Spleen (tissue), 11 donors: ENCODE data around the gene CLIP1. TPM values are rescaled to one million over a fixed set of nuclear protein-coding genes. Genes with fewer than 3 reads are reported as not detected.

Source experiments
- DNase-seq: peaks from one replicate; pipeline ENCODE4 v3.0.0-alpha.2; 2020
- H3K27ac ChIP-seq, 8 donors: fragments of 200-600 bp; sonication (generic) in 7 of 8; 1 replicate in 4 of 8; 2 replicates in 4 of 8; pipeline versions ENCODE4 v1.5.0 to v1.8.0; 2016 to 2021; ENCODE audit warnings: inconsistent platforms in 4 of 8, mild to moderate bottlenecking in 4 of 8, moderate library complexity in 1 of 8
- H3K27me3 ChIP-seq, 7 donors: fragments of 200-600 bp; sonication (generic) in 6 of 7; replicated peaks in 1 of 7; 1 replicate in 4 of 7; 2 replicates in 3 of 7; pipeline versions ENCODE4 v1.5.0 to v1.8.0; 2016 to 2021; ENCODE audit warnings: inconsistent platforms in 3 of 7, mild to moderate bottlenecking in 1 of 7
- H3K36me3 ChIP-seq, 6 donors: fragments of 200-600 bp; sonication (generic) in 5 of 6; 1 replicate in 4 of 6; 2 replicates in 2 of 6; pipeline versions ENCODE4 v1.5.0 to v1.8.0; 2016 to 2021; ENCODE audit warnings: inconsistent platforms in 2 of 6
- H3K4me1 ChIP-seq, 6 donors: fragments of 200-600 bp; sonication (generic) in 5 of 6; 1 replicate in 3 of 6; 2 replicates in 3 of 6; pipeline versions ENCODE4 v1.5.0 to v1.8.0; 2016 to 2021; ENCODE audit warnings: inconsistent platforms in 3 of 6
- H3K4me3 ChIP-seq, 8 donors: fragments of 200-600 bp; sonication (generic) in 7 of 8; 1 replicate in 4 of 8; 2 replicates in 4 of 8; pipeline versions ENCODE4 v1.5.0 to v1.8.0; 2016 to 2021; ENCODE audit warnings: inconsistent platforms in 4 of 8, mild to moderate bottlenecking in 4 of 8, moderate library complexity in 2 of 8
- H3K9me3 ChIP-seq, 8 donors: fragments of 200-600 bp; sonication (generic) in 7 of 8; 1 replicate in 4 of 8; 2 replicates in 4 of 8; pipeline versions ENCODE4 v1.5.0 to v1.8.0; 2016 to 2021; ENCODE audit warnings: inconsistent platforms in 4 of 8
- POLR2A ChIP-seq, 3 donors: fragments of 450-650 bp; IDR thresholded peaks; one replicate each; pipeline ENCODE4 v1.5.1; 2017; ENCODE audit warnings: antibody characterized with exemption in 3 of 3, mild to moderate bottlenecking in 1 of 3
- POLR2AphosphoS5 ChIP-seq, 3 donors: sonication (generic); formaldehyde crosslinking; IDR thresholded peaks; one replicate each; pipeline ENCODE4 v1.5.1; 2017; ENCODE audit warnings: antibody characterized with exemption in 3 of 3
- WGBS, 5 donors: extraction: QIAGEN DNeasy Blood & Tissue Kit in 3 of 5; methylation state at CpG; one replicate each; pipeline versions ENCODE4 v1.1.5 to v1.1.7; 2013 to 2018; 5-methylcytosine and 5-hydroxymethylcytosine counted together
- intact Hi-C: fragments of 100-400 bp; cut with DNase I; formaldehyde crosslinking; loops from one replicate; pipeline ENCODE4 v1.15.0; 2023; ENCODE audit warnings: low total_unique reads
- polyA plus RNA-seq, 3 donors: library from polyadenylated mRNA; stranded (reverse); fragments of 200-250 nt; gene quantifications; one replicate each; pipeline ENCODE4 v1.2.1, GENCODE V29; 2013
- total RNA-seq, 7 donors: library from RNA; depleted of rRNA in 3 of 7; stranded (reverse); fragments of >200 nt in 3 of 7; fragmentation: NEBNext Ultra II Directional in 4 of 7; extraction: Animal tissue kit (Norgen Biotek cat#: 25700) in 4 of 7; gene quantifications; one replicate each; pipeline versions ENCODE4 v1.1.0 to v1.2.1, GENCODE V29; 2016 to 2021
- TF ChIP-seq, protein P1 (sequence below), 11 experiments: fragments of 200-600 bp in 7 of 11; fragments of 450-650 bp in 4 of 11; sonication (generic) in 4 of 11; IDR thresholded peaks in 8 of 11; conservative IDR thresholded peaks in 3 of 11; 1 replicate in 7 of 11; 2 replicates in 4 of 11; pipeline versions ENCODE4 v1.4.0 to v1.8.0; 2016 to 2021; ENCODE audit warnings: antibody characterized with exemption in 11 of 11, inconsistent platforms in 4 of 11, mild to moderate bottlenecking in 1 of 11
- donor health status: healthy with polysubstance abuse.
- donor health status: DM: no; HTN: no; CAD: no; lungs with moderate emphysema.
- donor health status: DM: no; HTN: no; CAD: no.
- donor health status: Bipolar disorder and iron deficiency.
- donor health status: healthy.
- donor health status: DM: no; HTN: no; CAD: no.
- donor health status: DM: yes; HTN: yes; CAD: no.

CLIP1 gene
- total and polyA plus RNA-seq, 10 donors = 7.8 to 80.2 (median 57.2) TPM

DNA sequence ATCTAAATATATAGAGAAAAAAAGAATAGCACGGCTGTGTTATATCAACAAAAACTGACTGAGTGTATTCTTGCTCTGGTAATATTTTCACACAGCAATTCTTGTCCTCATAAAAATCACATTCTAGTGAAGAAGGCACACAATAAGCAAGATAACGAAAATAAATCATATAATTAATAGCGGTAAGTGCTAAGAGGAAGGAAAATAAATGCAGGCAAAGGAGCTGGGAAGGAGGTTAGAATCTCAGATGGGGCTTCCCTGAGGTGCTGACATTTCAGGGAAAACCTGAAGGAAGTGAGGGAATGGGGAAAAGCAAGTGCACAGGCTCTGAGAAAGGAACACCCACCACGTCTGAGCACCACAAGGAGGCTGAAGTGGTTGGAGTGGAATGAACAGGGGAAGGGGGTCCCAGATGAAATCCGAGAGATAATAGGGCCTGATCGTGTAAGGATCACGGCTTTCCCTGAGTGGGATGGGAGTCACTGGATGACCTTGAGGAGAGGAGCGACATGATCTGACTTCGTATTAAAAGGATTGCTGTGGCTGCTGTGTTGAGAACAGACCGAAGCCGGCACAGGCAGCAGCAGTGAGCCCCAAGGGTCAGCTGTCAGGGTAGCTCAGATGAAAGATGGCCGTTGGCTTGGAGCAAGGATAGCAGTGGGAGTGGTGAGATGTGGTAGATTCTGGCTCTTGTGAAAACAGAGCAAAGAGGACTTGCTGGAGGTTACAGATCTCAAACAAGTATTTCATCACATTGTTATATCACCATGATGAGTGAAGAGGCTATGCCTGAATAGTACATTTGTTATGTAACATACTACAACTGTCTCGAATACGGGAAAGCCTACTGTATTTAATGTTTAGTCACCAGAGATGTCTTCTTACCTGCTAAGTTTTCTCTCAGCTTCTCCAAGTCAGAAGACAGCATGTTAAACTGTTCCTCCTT is 89.1 kb downstream of the CLIP1 start:
- 90 to 95% (median 92%) methylated on average over 14 of the region's 14 CpGs for WGBS, 5 donors
- intact Hi-C loops = no loop called here
- H3K9me3 ChIP-seq = no peaks in the 10 kb centered on the region
- H3K4me1 ChIP-seq = peaks cover 0 to 7% (median 0%) of the 10 kb centered on the region in 6 donors
- H3K36me3 ChIP-seq = peaks cover 0 to 97% (median 57%) of the 10 kb centered on the region in 6 donors
- H3K4me3 ChIP-seq = no peak overlapping the region
- TF ChIP-seq, protein P1, sequence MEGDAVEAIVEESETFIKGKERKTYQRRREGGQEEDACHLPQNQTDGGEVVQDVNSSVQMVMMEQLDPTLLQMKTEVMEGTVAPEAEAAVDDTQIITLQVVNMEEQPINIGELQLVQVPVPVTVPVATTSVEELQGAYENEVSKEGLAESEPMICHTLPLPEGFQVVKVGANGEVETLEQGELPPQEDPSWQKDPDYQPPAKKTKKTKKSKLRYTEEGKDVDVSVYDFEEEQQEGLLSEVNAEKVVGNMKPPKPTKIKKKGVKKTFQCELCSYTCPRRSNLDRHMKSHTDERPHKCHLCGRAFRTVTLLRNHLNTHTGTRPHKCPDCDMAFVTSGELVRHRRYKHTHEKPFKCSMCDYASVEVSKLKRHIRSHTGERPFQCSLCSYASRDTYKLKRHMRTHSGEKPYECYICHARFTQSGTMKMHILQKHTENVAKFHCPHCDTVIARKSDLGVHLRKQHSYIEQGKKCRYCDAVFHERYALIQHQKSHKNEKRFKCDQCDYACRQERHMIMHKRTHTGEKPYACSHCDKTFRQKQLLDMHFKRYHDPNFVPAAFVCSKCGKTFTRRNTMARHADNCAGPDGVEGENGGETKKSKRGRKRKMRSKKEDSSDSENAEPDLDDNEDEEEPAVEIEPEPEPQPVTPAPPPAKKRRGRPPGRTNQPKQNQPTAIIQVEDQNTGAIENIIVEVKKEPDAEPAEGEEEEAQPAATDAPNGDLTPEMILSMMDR (IDR thresholded peaks at IDR 0.05 in 8 of 11, conservative IDR thresholded peaks at IDR 0.05 in 3 of 11) = no peak
- TF ChIP-seq POLR2AphosphoS5 (IDR thresholded peaks at IDR 0.05) (no peak), POLR2A (IDR thresholded peaks at IDR 0.05) (no peak)
- H3K27me3 ChIP-seq = no peaks in the 10 kb centered on the region
- no peak for DNase-seq
- H3K27ac ChIP-seq = no peak overlapping the region

DNA sequence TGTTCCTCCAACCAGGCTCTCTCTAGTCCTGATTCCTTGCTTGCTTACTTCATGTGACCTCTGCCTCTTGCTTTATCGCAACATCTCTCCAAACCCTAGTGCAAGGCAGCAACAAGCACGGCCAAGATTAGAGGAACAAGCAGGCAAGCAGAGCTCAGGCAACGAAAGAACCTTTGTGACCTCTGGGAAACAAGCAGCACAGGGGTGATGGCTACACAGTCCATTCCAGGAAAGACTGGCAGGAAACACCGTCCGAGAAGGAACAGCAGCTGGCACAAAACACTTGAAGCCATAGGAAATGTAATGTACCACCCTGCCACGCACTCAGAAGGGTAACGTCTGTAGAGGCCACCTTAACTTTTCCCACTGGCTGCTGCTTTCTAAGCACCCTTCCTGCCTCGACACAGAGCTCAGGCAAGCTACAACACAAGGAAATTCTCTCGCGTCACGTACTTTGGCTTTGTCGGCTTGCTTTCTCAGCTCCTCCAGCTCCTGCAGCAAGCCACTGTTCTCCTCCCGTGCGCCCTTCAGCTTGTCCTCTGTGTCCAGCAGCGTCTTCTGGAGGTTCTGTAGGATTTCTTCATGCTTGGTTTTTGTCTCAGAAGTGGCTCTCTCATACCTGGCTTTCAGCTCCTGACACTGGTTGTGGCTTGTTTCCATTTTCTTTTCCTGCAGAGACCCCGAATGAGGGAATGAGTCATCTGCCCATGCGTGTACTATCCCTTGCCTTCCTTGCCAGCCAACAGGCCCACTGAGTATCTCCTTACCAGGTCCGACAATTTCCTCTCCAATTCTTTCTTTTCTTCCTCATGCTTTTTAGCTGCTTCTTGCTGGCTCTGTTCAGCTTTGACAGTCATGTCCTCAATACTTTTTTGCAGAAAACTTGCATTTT is 94.7 kb downstream of the CLIP1 start:
- TF ChIP-seq POLR2AphosphoS5 (IDR thresholded peaks at IDR 0.05) = peak in 2 of 3 donors; percentile 67 to 80
- TF ChIP-seq POLR2A (IDR thresholded peaks at IDR 0.05) = no peak
- TF ChIP-seq, protein P1 (IDR thresholded peaks at IDR 0.05 in 8 of 11, conservative IDR thresholded peaks at IDR 0.05 in 3 of 11) = no peak
- H3K9me3 ChIP-seq = no peaks in the 10 kb centered on the region
- WGBS, 5 donors = 74 to 78% (median 75%) methylated on average over 18 of the region's 18 CpGs
- H3K27ac ChIP-seq = peak overlapping the region; percentile 27 to 80 (median 66)
- intact Hi-C loops = no loop called here
- H3K4me3 ChIP-seq = peak overlapping the region in 2 of 8 donors; percentile 9 to 38
- no peaks in the 10 kb centered on the region for H3K27me3 ChIP-seq
- no peak for DNase-seq
- peaks cover 6 to 100% (median 72%) of the 10 kb centered on the region in 6 donors for H3K36me3 ChIP-seq
- H3K4me1 ChIP-seq = peaks cover 0 to 26% (median 10%) of the 10 kb centered on the region in 6 donors

DNA sequence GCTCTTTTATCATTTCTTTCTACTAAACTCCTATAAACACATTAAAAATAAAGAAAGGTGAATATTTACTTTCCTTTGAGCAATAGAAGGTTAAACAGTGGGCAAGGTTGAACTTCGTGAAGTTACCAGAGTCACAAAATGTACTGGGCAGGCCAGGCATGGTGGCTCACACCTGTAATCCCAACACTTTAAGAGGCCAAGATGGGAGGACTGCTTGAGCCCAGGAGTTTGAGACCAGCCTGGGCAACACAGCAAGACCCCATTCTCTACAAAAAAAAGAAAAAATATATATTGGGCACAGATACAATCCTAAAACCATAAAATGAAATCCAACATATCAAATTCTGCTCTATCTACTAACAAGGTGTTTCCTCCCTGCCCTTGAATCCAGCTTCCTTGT is 95.5 kb downstream of the CLIP1 start:
- peak overlapping the region; percentile 27 to 80 (median 66) for H3K27ac ChIP-seq
- H3K9me3 ChIP-seq = no peaks in the 10 kb centered on the region
- intact Hi-C loops = no loop called here
- H3K4me3 ChIP-seq = no peak overlapping the region
- no peak for DNase-seq
- 63 to 91% (median 85%) methylated on average over 1 of the region's 1 CpG for WGBS, 5 donors
- H3K27me3 ChIP-seq = no peaks in the 10 kb centered on the region
- H3K4me1 ChIP-seq = peaks cover 0 to 26% (median 10%) of the 10 kb centered on the region in 6 donors
- H3K36me3 ChIP-seq = peaks cover 6 to 100% (median 72%) of the 10 kb centered on the region in 6 donors
- TF ChIP-seq, protein P1 (IDR thresholded peaks at IDR 0.05 in 8 of 11, conservative IDR thresholded peaks at IDR 0.05 in 3 of 11) = no peak
- TF ChIP-seq POLR2AphosphoS5 (IDR thresholded peaks at IDR 0.05) (no peak), POLR2A (IDR thresholded peaks at IDR 0.05) (no peak)
